Ishikawa (cell line): ENCODE data around the gene CFC1.
"Not testable (repeated sequence)": the region's sequence is repeated elsewhere in the genome, so short reads cannot be mapped to it uniquely, and the experiment has no call there.

ENCODE experiments used
- CEBPB ChIP-seq: IDR thresholded peaks from 2 replicates; pipeline ENCODE4 v1.6.1; 2012
- CREB1 ChIP-seq: IDR thresholded peaks from 2 replicates; pipeline ENCODE4 v1.6.1; 2012; ENCODE audit warnings: low read depth
- EGR1 ChIP-seq: IDR thresholded peaks from 2 replicates; pipeline ENCODE4 v1.6.1; 2012
- EP300 ChIP-seq: IDR thresholded peaks from 2 replicates; pipeline ENCODE4 v1.6.1; 2012; ENCODE audit warnings: borderline replicate concordance
- FOXM1 ChIP-seq: IDR thresholded peaks from 2 replicates; pipeline ENCODE4 v1.6.1; 2012; ENCODE audit warnings: low read depth, borderline replicate concordance
- MAX ChIP-seq: IDR thresholded peaks from 2 replicates; pipeline ENCODE4 v1.6.1; 2012
- REST ChIP-seq: IDR thresholded peaks from 2 replicates; pipeline ENCODE4 v1.6.1; 2012; ENCODE audit warnings: low read depth, mild to moderate bottlenecking
- TAF1 ChIP-seq: IDR thresholded peaks from 2 replicates; pipeline ENCODE4 v1.6.1; 2012; ENCODE audit warnings: low read depth, mild to moderate bottlenecking
- YY1 ChIP-seq: IDR thresholded peaks from 2 replicates; pipeline ENCODE4 v1.6.1; 2012; ENCODE audit warnings: low read depth

GRCh38 chr2:130611140-130611539 is 11.8 kb upstream of the CFC1 start, which contains the start of gene POTEJ:
- not testable (repeated sequence) for TF ChIP-seq CEBPB, MAX, CREB1, EP300, EGR1, FOXM1, YY1, REST, TAF1
